ENCODE results near the gene RPL23.

DNA sequence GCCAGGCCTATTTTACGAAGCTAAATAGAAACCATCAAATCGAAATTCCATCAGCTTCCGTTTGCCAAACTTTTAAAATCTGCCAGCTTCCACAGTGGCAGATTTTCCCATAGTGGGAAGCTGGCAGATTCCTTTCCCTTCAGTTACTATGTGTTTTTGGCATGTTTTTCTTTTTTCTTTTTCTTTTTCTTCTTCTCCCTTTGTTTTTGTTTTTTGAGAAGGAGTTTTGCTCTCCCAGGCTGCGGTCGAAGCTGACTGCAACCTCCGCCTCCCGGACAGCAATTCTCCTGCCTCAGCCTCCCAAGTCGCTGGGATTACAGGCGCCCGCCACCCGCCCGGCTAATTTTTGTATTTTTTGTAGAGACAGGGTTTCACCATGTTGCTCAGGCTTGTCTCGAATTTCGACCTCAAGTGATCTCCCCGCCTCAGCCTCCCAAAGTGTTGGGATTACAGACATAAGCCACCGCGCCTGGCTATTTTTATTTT, 27.7 kb downstream of the RPL23 start:
- TF ChIP-seq, protein P1, sequence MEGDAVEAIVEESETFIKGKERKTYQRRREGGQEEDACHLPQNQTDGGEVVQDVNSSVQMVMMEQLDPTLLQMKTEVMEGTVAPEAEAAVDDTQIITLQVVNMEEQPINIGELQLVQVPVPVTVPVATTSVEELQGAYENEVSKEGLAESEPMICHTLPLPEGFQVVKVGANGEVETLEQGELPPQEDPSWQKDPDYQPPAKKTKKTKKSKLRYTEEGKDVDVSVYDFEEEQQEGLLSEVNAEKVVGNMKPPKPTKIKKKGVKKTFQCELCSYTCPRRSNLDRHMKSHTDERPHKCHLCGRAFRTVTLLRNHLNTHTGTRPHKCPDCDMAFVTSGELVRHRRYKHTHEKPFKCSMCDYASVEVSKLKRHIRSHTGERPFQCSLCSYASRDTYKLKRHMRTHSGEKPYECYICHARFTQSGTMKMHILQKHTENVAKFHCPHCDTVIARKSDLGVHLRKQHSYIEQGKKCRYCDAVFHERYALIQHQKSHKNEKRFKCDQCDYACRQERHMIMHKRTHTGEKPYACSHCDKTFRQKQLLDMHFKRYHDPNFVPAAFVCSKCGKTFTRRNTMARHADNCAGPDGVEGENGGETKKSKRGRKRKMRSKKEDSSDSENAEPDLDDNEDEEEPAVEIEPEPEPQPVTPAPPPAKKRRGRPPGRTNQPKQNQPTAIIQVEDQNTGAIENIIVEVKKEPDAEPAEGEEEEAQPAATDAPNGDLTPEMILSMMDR (IDR thresholded peaks at IDR 0.05): no peak
- TF ChIP-seq POLR2AphosphoS5 (IDR thresholded peaks at IDR 0.05): no peak
- no peak for TF ChIP-seq POLR2A (IDR thresholded peaks at IDR 0.05)
- TF ChIP-seq EP300 (IDR thresholded peaks at IDR 0.05): no peak
